ENCODE data around the gene ST8SIA1.

- no peak for TF ChIP-seq EZH2 (IDR thresholded peaks at IDR 0.05; ENCODE audit: low read length, unreplicated experiment)
- no peak for TF ChIP-seq CTCF (conservative IDR thresholded peaks at IDR 0.05; ENCODE audit: low read depth, low read length)
- no peak for TF ChIP-seq EZH2phosphoT487 (IDR thresholded peaks at IDR 0.05; ENCODE audit: borderline replicate concordance, low read length)
These were observed 80.0 kb downstream of the ST8SIA1 start for GRCh38 chr12:22254478-22254877.

Measured in PC-3 (cell line).